Measurements from ENCODE around the gene CBL.

GRCh38 chr11:119254239-119254638, 48.1 kb downstream of the CBL start:
- TF ChIP-seq POLR2A (IDR thresholded peaks at IDR 0.05; ENCODE audit: low read length) (no peak), CTCF (IDR thresholded peaks at IDR 0.05) (no peak), CHD2 (IDR thresholded peaks at IDR 0.05; ENCODE audit: low read length, partially characterized antibody) (no peak), RAD21 (conservative IDR thresholded peaks at IDR 0.05 in 1 of 2, IDR thresholded peaks at IDR 0.05 in 1 of 2) (no peak), ZFP36 (IDR thresholded peaks at IDR 0.05; ENCODE audit: borderline replicate concordance, partially characterized antibody) (no peak), HOXB5 (CRISPR knock-in tag; IDR thresholded peaks at IDR 0.05) (no peak), BHLHE40 (IDR thresholded peaks at IDR 0.05; ENCODE audit: low read depth, low read length) (no peak), MAFK (IDR thresholded peaks at IDR 0.05; ENCODE audit: partially characterized antibody) (no peak), MAX (IDR thresholded peaks at IDR 0.05) (no peak), EP300 (IDR thresholded peaks at IDR 0.05) (no peak), ESRRA (IDR thresholded peaks at IDR 0.05; ENCODE audit: borderline replicate concordance, low read length) (no peak), RCOR1 (IDR thresholded peaks at IDR 0.05; ENCODE audit: low read depth, low read length) (no peak), MYC (IDR thresholded peaks at IDR 0.05; ENCODE audit: borderline replicate concordance, low read length) (no peak)

Data from A549 (cell line).